Gastroesophageal sphincter (tissue), 4 donors: ENCODE results near the gene TSPAN14. TPM values are rescaled to one million over a fixed set of nuclear protein-coding genes. Genes with fewer than 3 reads are reported as not detected.
"Not testable (repeated sequence)": the region's sequence is repeated elsewhere in the genome, so short reads cannot be mapped to it uniquely, and the experiment has no call there.

ENCODE experiments used
- ATAC-seq: fragments of 150-250 bp; one replicate; pipeline ENCODE4 v1.9.1; 2016; ENCODE audit warnings: mild to moderate bottlenecking, moderate library complexity
- H3K27ac ChIP-seq, 4 donors: fragments of 200-600 bp; sonication (generic) in 3 of 4; 1 replicate in 3 of 4; 2 replicates in 1 of 4; pipeline ENCODE4 v1.5.1; 2016 to 2019
- H3K27me3 ChIP-seq: fragments of 200-600 bp; sonication (generic); one replicate; pipeline ENCODE4 v1.5.1; 2019
- H3K36me3 ChIP-seq, 2 donors: fragments of 200-600 bp; sonication (generic); one replicate each; pipeline ENCODE4 v1.5.1; 2019; ENCODE audit warnings: control low read depth in 1 of 2
- H3K4me1 ChIP-seq, 3 donors: fragments of 200-600 bp; sonication (generic); 1 replicate in 2 of 3; 2 replicates in 1 of 3; pipeline ENCODE4 v1.5.1; 2016 to 2019; ENCODE audit warnings: control low read depth in 2 of 3
- H3K4me3 ChIP-seq, 2 donors: fragments of 200-600 bp; sonication (generic); one replicate each; pipeline ENCODE4 v1.5.1; 2019; ENCODE audit warnings: mild to moderate bottlenecking in 1 of 2, moderate library complexity in 1 of 2
- H3K9me3 ChIP-seq, 3 donors: fragments of 200-600 bp; sonication (generic); one replicate each; pipeline ENCODE4 v1.5.1; 2017 to 2019; ENCODE audit warnings: control low read depth in 2 of 3
- CTCF ChIP-seq, 4 experiments: fragments of 200-600 bp in 2 of 4; fragments of 450-650 bp in 2 of 4; sonication (generic) in 1 of 4; IDR thresholded peaks; one replicate each; pipeline ENCODE4 v1.5.1; 2017 to 2019; ENCODE audit warnings: antibody characterized with exemption in 4 of 4, mild to moderate bottlenecking in 2 of 4, moderate library complexity in 2 of 4
- EP300 ChIP-seq: sonication (generic); formaldehyde crosslinking; IDR thresholded peaks from one replicate; pipeline ENCODE4 v1.6.1; 2017; ENCODE audit warnings: antibody characterized with exemption, mild to moderate bottlenecking
- POLR2A ChIP-seq, 2 donors: fragments of 450-650 bp; IDR thresholded peaks; one replicate each; pipeline ENCODE4 v1.6.1; 2017; ENCODE audit warnings: antibody characterized with exemption in 2 of 2, mild to moderate bottlenecking in 2 of 2, moderate library complexity in 1 of 2
- POLR2AphosphoS5 ChIP-seq: sonication (generic); formaldehyde crosslinking; IDR thresholded peaks from one replicate; pipeline ENCODE4 v1.6.1; 2017; ENCODE audit warnings: antibody characterized with exemption
- WGBS, 2 donors: methylation state at CpG; one replicate each; pipeline ENCODE4 v1.1.5; 2018; ENCODE audit warnings: low coverage in 1 of 2; 5-methylcytosine and 5-hydroxymethylcytosine counted together
- total RNA-seq, 4 donors: library from RNA; depleted of rRNA; stranded (reverse); fragments of >200 nt; gene quantifications; one replicate each; pipeline ENCODE4 v1.1.0, GENCODE V29; 2016

The TSPAN14 gene
- total RNA-seq, 4 donors from 2014 or later: 23.3 to 52.4 (median 37.1) TPM

- Histone ChIP-seq H3K27ac (peak overlapping the region in 3 of 4 donors; percentile 35 to 65 (median 39)), H3K27me3 (no peaks in the 10 kb centered on the region), H3K9me3 (no peaks in the 10 kb centered on the region), H3K36me3 (no peaks in the 10 kb centered on the region), H3K4me1 (peaks cover 0 to 71% (median 14%) of the 10 kb centered on the region in 3 donors), H3K4me3 (no peak overlapping the region)
- no peak for TF ChIP-seq CTCF (IDR thresholded peaks at IDR 0.05)
- TF ChIP-seq EP300: no peak
- no peak for TF ChIP-seq POLR2AphosphoS5
- no peak for TF ChIP-seq POLR2A (IDR thresholded peaks at IDR 0.05)
- 68% methylated on average over 6 to 7 of the region's 7 CpGs for WGBS, 2 donors
- ATAC-seq: no peak
Measured at GRCh38 chr10:80414142-80414895, 39.8 kb upstream of the TSPAN14 start.

- Histone ChIP-seq H3K9me3 (no peaks in the 10 kb centered on the region), H3K27ac (peak overlapping the region in 3 of 4 donors; percentile 29 to 65 (median 57)), H3K4me1 (peaks cover 0 to 55% (median 9%) of the 10 kb centered on the region in 3 donors), H3K27me3 (no peaks in the 10 kb centered on the region), H3K4me3 (no peak overlapping the region), H3K36me3 (peaks cover 0 to 10% of the 10 kb centered on the region in 2 donors)
- no peak for TF ChIP-seq CTCF (IDR thresholded peaks at IDR 0.05)
- TF ChIP-seq POLR2AphosphoS5: no peak
- no peak for TF ChIP-seq EP300
- TF ChIP-seq POLR2A (IDR thresholded peaks at IDR 0.05): no peak
- no peak for ATAC-seq
- 50 to 86% methylated on average over 1 to 3 of the region's 3 CpGs for WGBS, 2 donors
Measured at GRCh38 chr10:80415734-80416478, 38.2 kb upstream of the TSPAN14 start.

GRCh38 chr10:80416479-80417098, 37.5 kb upstream of the TSPAN14 start:
- TF ChIP-seq POLR2AphosphoS5: no peak
- no peak for TF ChIP-seq CTCF (IDR thresholded peaks at IDR 0.05)
- TF ChIP-seq POLR2A (IDR thresholded peaks at IDR 0.05): no peak
- no peak for TF ChIP-seq EP300
- H3K27ac ChIP-seq: peak overlapping the region in 3 of 4 donors; percentile 29 to 65 (median 57)
- 41 to 56% methylated on average over 10 to 15 of the region's 15 CpGs for WGBS, 2 donors

GRCh38 chr10:80417256-80417655, 36.9 kb upstream of the TSPAN14 start:
- 81 to 83% methylated on average over 6 of the region's 6 CpGs for WGBS, 2 donors
- H3K27ac ChIP-seq, H3K27me3 ChIP-seq, H3K9me3 ChIP-seq, ATAC-seq, H3K4me3 ChIP-seq: not testable (repeated sequence)
- peaks cover 0 to 47% (median 9%) of the 10 kb centered on the region in 3 donors for H3K4me1 ChIP-seq
- H3K36me3 ChIP-seq: peaks cover 0 to 17% of the 10 kb centered on the region in 2 donors

More at GRCh38 chr10:80416479-80417098, 37.5 kb upstream of the TSPAN14 start:
- H3K27me3 ChIP-seq: no peaks in the 10 kb centered on the region
- no peaks in the 10 kb centered on the region for H3K9me3 ChIP-seq
- peaks cover 0 to 48% (median 9%) of the 10 kb centered on the region in 3 donors for H3K4me1 ChIP-seq
- peaks cover 0 to 15% of the 10 kb centered on the region in 2 donors for H3K36me3 ChIP-seq
- no peak overlapping the region for H3K4me3 ChIP-seq
- peak; percentile 52 for ATAC-seq

- Histone ChIP-seq H3K27me3 (no peaks in the 10 kb centered on the region), H3K36me3 (peaks cover 0 to 52% of the 10 kb centered on the region in 2 donors), H3K4me1 (peaks cover 0 to 8% (median 0%) of the 10 kb centered on the region in 3 donors), H3K4me3 (no peak overlapping the region), H3K9me3 (no peaks in the 10 kb centered on the region), H3K27ac (no peak overlapping the region)
- 67 to 91% methylated on average over 1 to 5 of the region's 5 CpGs for WGBS, 2 donors
- no peak for ATAC-seq
- no peak for TF ChIP-seq POLR2A (IDR thresholded peaks at IDR 0.05)
- TF ChIP-seq POLR2AphosphoS5: no peak
- no peak for TF ChIP-seq EP300
- no peak for TF ChIP-seq CTCF (IDR thresholded peaks at IDR 0.05)
Measured at GRCh38 chr10:80421050-80421706, 32.9 kb upstream of the TSPAN14 start.
